Upper lobe of right lung (tissue), 1 donor: ENCODE results near the gene EDIL3. TPM values are rescaled to one million over a fixed set of nuclear protein-coding genes. Genes with fewer than 3 reads are reported as not detected.

Source experiments
- ATAC-seq: fragments of 200-7000 bp; cut with Tn5 transposase; one replicate; pipeline ENCODE4 v1.9.1; 2020; ENCODE audit warnings: mild to moderate bottlenecking, moderate library complexity
- DNase-seq: peaks from one replicate; pipeline ENCODE4 v3.0.0-alpha.2; 2020
- H3K27ac ChIP-seq: fragments of 200-600 bp; one replicate; pipeline ENCODE4 v1.8.0; 2022
- H3K27me3 ChIP-seq: fragments of 200-600 bp; one replicate; pipeline ENCODE4 v1.8.0; 2022; ENCODE audit warnings: mild to moderate bottlenecking
- H3K36me3 ChIP-seq: fragments of 200-600 bp; one replicate; pipeline ENCODE4 v1.8.0; 2022
- H3K4me1 ChIP-seq: fragments of 200-600 bp; one replicate; pipeline ENCODE4 v1.8.0; 2022
- H3K4me3 ChIP-seq: fragments of 200-600 bp; one replicate; pipeline ENCODE4 v1.8.0; 2022; ENCODE audit warnings: mild to moderate bottlenecking
- H3K9me3 ChIP-seq: fragments of 200-600 bp; one replicate; pipeline ENCODE4 v1.8.0; 2022
- intact Hi-C: fragments of 100-400 bp; cut with DNase I; formaldehyde crosslinking; loops from one replicate; pipeline ENCODE4 v1.11.0; 2022
- total RNA-seq: library from RNA; stranded (reverse); fragmentation: NEBNext Ultra II Directional; extraction: Animal tissue kit (Norgen Biotek cat#: 25700); gene quantifications from one replicate; pipeline ENCODE4 v1.2.1, GENCODE V29; 2021
- TF ChIP-seq, protein P1 (sequence below): fragments of 200-600 bp; IDR thresholded peaks from one replicate; pipeline ENCODE4 v1.8.0; 2022; ENCODE audit warnings: antibody characterized with exemption
- donor health status: DM: no; HTN: yes; CAD: no; lungs with severe emphysema.

EDIL3 gene
- total RNA-seq, 1 donor from 2014 or later, result 42.4 TPM

DNA sequence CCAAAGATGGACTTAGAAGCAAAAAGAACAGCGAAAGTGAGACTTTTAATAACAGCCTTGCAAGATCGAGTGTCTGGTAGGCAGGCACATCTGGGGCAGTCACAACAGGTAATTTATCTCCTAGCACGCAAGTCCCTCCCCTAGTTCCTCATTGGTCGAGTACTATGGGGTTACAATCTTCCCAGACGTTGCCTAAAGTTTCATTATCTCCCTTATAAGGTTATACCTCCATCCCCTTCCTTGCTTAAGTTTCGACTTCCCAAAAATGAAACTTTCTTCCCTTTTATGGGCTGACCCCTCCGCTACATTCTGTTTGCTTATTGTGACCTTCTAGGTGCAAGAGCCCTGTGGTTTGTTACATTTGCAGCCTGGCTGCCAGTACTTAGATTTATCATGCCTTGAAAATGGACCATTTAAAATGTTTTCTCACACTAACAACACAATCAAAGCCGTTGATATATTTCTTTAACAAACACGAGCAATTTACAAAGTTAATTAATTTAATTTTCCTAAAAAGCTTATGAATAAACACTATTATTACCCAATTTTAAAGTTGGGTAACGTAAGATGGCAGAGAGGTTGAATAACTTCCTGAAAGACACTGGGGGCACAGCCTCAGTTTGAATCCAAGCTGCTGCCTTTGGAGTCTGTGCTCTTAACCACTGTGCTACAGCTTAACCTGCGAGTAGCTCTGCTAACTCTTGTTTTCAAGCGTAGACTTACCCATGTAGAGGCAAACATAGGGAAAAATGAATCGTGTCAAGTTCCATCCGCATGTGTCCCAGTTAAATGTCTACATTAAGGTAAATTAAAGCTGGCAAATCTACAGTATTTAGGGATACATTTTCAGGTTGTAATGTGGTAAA is 91.7 kb downstream of the EDIL3 start:
- H3K9me3 ChIP-seq, result no peaks in the 10 kb centered on the region
- DNase-seq (no peak), ATAC-seq (peak; percentile 41)
- no peaks in the 10 kb centered on the region for H3K4me1 ChIP-seq
- no peak overlapping the region for H3K4me3 ChIP-seq
- TF ChIP-seq, protein P1, sequence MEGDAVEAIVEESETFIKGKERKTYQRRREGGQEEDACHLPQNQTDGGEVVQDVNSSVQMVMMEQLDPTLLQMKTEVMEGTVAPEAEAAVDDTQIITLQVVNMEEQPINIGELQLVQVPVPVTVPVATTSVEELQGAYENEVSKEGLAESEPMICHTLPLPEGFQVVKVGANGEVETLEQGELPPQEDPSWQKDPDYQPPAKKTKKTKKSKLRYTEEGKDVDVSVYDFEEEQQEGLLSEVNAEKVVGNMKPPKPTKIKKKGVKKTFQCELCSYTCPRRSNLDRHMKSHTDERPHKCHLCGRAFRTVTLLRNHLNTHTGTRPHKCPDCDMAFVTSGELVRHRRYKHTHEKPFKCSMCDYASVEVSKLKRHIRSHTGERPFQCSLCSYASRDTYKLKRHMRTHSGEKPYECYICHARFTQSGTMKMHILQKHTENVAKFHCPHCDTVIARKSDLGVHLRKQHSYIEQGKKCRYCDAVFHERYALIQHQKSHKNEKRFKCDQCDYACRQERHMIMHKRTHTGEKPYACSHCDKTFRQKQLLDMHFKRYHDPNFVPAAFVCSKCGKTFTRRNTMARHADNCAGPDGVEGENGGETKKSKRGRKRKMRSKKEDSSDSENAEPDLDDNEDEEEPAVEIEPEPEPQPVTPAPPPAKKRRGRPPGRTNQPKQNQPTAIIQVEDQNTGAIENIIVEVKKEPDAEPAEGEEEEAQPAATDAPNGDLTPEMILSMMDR, result no peak
- intact Hi-C loops, result no loop called here
- no peaks in the 10 kb centered on the region for H3K27me3 ChIP-seq
- H3K27ac ChIP-seq, result no peak overlapping the region
- H3K36me3 ChIP-seq, result no peaks in the 10 kb centered on the region

DNA sequence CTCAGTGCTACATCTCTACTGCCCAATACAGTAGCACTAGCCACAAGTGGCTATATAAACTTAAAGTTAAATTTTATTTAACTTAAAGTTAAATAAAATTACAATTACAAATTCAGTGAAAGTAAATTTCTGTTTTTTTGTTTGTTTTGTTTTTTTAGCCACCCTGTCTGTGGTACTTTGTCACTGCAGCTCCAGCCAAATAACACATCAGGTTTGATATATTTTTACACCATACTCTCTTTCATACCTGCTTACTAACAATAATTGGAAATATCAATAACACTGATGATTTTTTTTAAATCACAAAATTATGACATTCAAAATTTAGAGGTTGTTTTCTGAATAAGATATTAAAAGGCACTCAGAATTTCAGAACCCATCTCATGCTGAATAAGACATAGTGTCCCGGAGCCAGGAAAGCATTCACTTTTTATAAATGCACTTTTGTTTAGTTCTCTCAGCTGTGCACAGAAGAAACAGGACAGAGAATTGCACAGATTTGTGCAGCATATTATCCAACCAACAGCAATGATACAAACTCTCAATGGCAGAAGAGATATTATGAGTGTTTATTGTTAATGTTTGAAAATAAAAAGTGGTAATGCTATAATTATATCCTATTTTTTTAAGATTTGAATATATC is 92.6 kb downstream of the EDIL3 start:
- Histone ChIP-seq H3K27ac (no peak overlapping the region), H3K4me1 (no peaks in the 10 kb centered on the region), H3K36me3 (no peaks in the 10 kb centered on the region), H3K27me3 (no peaks in the 10 kb centered on the region), H3K9me3 (no peaks in the 10 kb centered on the region), H3K4me3 (no peak overlapping the region)
- no peak for DNase-seq
- TF ChIP-seq, protein P1, result no peak
- intact Hi-C loops, result no loop called here
- ATAC-seq, result no peak

DNA sequence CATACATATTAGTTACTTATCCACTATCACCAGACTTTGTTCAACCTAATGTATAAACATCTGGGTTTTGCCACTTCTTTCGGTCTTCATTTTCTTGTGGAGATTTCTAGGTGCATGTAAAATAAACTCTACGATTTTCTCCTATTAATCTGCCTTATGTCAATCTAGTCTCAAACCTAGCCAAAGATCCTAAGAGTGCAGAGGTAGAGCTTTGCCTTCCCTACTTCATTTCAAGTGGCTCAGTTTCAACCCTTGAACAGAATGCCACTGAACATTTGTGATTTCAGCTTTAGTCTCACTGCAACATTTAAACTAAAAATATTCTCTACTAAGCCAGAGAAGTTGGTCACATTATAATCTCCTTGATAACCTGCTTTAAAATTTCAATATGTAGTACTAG is 94.0 kb downstream of the EDIL3 start:
- H3K27me3 ChIP-seq, result no peaks in the 10 kb centered on the region
- DNase-seq, result no peak
- H3K9me3 ChIP-seq, result no peaks in the 10 kb centered on the region
- H3K4me1 ChIP-seq, result no peaks in the 10 kb centered on the region
- no peaks in the 10 kb centered on the region for H3K36me3 ChIP-seq
- peak; percentile 45 for ATAC-seq
- H3K4me3 ChIP-seq, result no peak overlapping the region
- TF ChIP-seq, protein P1, result no peak
- no peak overlapping the region for H3K27ac ChIP-seq
- intact Hi-C loops, result no loop called here

DNA sequence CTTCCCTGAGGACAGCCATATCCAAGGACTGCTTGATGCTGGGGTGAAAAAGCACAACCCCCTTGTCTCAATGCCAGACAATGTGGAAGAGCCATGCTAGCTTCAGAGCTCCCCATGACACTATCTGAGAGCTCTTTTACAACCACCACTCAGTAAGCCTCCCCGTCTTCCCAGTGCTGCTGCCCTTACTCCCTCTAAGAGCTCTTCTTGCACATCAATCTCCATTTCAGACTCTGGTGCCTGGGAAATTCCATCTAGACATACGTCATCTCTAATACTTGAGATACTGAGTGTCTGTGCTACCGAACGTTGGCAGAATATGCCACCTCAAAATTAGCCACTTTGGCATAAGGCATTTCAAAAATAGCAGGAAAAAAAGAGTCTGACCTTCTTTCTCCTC is 94.5 kb downstream of the EDIL3 start:
- H3K27ac ChIP-seq, result no peak overlapping the region

DNA sequence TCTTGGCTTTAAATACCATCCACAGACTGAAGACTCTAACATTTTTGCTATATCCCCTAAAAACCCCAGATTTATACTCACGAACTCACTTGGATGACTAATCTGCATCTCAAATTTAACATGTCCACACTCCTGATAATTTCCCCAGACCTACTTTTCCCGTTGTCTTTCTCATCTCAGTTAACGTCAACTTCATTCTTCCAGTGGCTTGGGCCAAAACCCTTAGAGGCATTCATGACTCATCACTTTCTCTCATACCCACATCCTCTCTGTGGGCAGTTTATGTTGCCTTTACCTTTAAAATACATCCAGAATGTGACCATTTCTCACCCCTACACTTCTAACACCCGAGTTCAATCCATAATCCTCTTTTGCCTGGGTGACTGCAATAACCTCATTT is 96.7 kb downstream of the EDIL3 start:
- TF ChIP-seq, protein P1, result no peak
- ATAC-seq (no peak), DNase-seq (no peak)
- Histone ChIP-seq H3K36me3 (no peaks in the 10 kb centered on the region), H3K9me3 (no peaks in the 10 kb centered on the region), H3K4me1 (no peaks in the 10 kb centered on the region), H3K4me3 (no peak overlapping the region), H3K27ac (no peak overlapping the region), H3K27me3 (no peaks in the 10 kb centered on the region)
- intact Hi-C loops, result no loop called here

More for the DNA sequence above, 94.5 kb downstream of the EDIL3 start:
- Histone ChIP-seq H3K4me1 (no peaks in the 10 kb centered on the region), H3K9me3 (no peaks in the 10 kb centered on the region), H3K4me3 (no peak overlapping the region), H3K27me3 (no peaks in the 10 kb centered on the region), H3K36me3 (no peaks in the 10 kb centered on the region)
- ATAC-seq, result peak; percentile 59
- intact Hi-C loops, result no loop called here
- no peak for DNase-seq
- TF ChIP-seq, protein P1, result no peak
